Measurements from ENCODE around the gene TSPAN9.

- TF ChIP-seq SMC3 (IDR thresholded peaks at IDR 0.05; ENCODE audit: low read depth, low read length) (no peak), EP300 (IDR thresholded peaks at IDR 0.05; ENCODE audit: borderline replicate concordance in 1 of 2, low read depth in 1 of 2, low read length in 1 of 2) (no peak), POLR2AphosphoS5 (IDR thresholded peaks at IDR 0.05; ENCODE audit: low read depth, low read length) (no peak)
Measured at GRCh38 chr12:3083241-3083920, 6.2 kb downstream of the TSPAN9 start.

Data from SK-N-SH (cell line).